GM13977 (cell line): ENCODE measurements around the gene LDLRAD4.
A peak's percentile ranks its signal among the peaks of the same experiment; 100 is the strongest.

ENCODE experiments used
- DNase-seq: peaks from one replicate; pipeline ENCODE4 v3.0.0; 2012; ENCODE audit warnings: low spot score
- in situ Hi-C: fragments of 300-500 bp; cut with MboI; formaldehyde crosslinking; loops from one replicate; pipeline ENCODE4 v1.12.0; 2022; ENCODE audit warnings: low sequenced_read_pairs, low pct_unique_long_range_greater_than_20kb, mixed read lengths, inconsistent platforms; ENCODE audit not compliant: unreplicated experiment
- TF ChIP-seq, protein P1 (sequence below): IDR thresholded peaks from 2 replicates; pipeline ENCODE4 v1.5.1; 2012; ENCODE audit warnings: mild to moderate bottlenecking, control low read depth; ENCODE audit not compliant: insufficient read depth; ENCODE audit errors: extremely low read depth, missing control alignments

LDLRAD4 gene

DNA sequence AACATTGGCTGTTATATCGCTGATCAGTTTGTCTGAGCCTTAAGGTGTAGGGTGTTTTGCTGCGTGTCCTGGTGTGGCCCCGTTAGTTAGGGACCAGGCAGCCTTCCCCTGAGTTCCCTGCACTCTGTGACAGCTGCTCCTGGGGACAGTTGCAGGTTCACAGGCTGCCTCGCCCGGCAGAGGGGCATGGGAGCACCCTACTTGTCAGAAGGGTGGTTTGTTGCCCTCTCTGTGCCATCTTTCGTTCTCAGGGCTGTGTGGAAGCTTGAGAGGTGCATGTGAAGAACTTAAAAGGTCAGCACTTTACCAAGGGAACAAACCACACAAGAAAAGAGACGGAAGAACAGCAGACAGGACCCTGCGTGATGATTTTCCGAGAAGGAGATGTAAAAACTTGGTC, 159.6 kb downstream of the LDLRAD4 start:
- DNase-seq, result no peak
- TF ChIP-seq, protein P1, sequence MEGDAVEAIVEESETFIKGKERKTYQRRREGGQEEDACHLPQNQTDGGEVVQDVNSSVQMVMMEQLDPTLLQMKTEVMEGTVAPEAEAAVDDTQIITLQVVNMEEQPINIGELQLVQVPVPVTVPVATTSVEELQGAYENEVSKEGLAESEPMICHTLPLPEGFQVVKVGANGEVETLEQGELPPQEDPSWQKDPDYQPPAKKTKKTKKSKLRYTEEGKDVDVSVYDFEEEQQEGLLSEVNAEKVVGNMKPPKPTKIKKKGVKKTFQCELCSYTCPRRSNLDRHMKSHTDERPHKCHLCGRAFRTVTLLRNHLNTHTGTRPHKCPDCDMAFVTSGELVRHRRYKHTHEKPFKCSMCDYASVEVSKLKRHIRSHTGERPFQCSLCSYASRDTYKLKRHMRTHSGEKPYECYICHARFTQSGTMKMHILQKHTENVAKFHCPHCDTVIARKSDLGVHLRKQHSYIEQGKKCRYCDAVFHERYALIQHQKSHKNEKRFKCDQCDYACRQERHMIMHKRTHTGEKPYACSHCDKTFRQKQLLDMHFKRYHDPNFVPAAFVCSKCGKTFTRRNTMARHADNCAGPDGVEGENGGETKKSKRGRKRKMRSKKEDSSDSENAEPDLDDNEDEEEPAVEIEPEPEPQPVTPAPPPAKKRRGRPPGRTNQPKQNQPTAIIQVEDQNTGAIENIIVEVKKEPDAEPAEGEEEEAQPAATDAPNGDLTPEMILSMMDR, result no peak
- in situ Hi-C loops, result no loop called here

DNA sequence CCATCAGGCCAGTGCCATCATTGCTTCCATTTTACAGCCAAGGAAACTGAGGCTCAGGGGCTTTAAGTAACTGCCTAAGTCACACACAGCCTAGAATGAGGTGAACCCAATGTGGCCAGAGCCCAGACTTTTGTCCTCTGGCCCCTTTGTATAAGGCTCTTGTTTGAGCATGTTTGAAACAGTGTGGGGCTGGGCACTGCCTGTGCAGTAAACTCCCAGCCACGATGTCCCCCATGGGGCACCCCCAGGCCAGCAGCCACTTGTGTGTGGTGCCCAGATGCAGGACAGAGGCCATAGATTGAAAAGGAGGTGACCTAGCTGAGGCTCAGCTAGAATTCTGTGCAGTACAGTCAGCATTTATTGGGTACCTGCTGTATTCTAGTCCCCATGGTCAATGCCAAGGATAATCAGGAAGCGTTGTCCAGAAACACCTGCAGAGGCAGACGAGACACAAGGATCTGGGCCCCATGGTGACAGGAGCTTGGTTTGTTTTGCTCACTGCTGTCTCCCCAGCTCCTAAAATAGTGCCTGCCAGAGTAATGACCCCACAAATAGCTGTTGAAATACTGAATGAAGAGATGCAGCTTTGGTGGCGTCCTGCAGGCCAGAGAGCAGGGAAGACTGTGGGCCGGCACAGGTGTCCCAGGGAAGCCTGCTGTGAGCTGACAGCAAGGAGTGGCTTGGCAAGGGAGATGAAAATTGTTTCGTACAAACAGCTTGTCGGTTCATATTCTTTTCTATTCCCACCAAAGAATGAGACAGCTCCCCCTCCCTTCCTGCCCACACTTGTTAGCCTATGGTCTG, 160.7 kb downstream of the LDLRAD4 start:
- in situ Hi-C loops, result no loop called here
- no peak for DNase-seq
- TF ChIP-seq, protein P1, result no peak

DNA sequence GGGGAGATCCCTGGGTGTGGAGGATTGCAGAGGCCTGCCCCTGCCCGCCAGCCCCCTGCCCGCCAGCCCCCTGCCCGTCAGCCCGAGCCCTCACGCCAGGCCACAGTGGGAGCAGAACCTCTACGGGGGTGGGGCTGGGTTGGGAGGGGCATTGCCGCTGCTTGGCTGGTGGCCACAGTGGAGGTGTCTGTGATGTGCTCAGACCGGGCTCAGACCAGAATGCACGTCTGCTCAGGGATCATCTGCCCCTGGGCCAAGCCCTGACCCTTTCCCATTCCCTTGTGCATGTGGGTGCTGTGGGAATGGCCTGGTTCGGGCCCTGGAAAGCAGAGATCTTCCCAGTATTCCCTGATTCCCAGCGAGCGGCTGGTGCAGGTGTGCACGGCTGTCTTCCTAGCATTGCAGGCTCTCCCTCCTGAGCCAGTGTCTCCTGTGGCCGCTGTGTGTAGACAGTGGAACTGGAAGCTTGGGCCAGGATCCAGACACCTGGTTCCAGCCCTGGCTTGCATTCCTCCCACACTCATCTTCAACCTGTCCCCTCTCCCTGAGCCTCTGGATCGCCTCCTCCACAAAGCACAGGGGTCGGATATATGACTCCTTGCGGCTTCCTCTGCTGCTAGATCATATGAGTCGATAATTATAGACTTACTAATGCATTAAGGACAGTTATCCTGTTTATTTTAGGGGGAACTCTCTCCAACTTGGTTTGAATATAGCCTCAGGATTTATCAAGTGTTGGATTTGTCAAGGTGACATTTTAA, 161.6 kb downstream of the LDLRAD4 start:
- in situ Hi-C loops, result no loop called here
- TF ChIP-seq, protein P1, result no peak
- no peak for DNase-seq

DNA sequence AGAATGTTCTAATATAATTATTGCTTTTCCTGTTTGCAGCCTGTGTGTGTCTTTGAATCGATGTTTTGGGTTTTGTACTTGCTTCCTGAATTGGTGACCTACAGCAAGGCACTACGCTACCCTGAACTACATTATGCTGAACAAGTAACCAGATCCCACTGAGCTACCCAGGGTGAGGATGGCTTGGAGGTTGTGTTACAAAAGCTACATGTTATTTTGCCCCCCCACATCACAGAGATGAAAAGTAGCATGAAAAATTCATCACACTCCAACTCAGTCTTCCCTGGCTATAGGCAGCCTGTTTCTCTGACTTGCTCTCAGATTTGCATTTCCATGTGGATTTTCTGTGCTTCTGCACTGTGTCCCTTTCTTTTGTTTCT, 162.1 kb downstream of the LDLRAD4 start:
- in situ Hi-C loops, result no loop called here
- TF ChIP-seq, protein P1, result no peak
- DNase-seq, result no peak

DNA sequence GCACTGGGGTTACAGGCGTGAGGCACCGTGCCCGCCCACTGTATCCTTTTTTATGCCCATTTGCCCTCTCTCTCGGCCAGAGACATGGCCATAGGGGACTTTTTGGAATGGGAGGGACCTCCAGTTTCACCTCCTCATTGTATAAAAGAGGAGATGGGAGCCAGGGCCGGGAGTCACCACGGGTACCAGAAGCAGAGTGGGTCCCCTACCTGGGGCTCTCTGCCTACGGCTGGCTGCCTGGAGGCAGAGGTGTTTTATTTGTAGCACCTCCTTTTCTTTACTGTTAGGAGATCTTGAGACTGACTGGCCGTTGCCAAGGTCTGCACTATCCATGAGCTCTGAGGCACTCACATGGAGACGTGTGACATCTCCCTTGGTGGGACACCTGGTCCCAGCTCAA, 162.8 kb downstream of the LDLRAD4 start:
- DNase-seq, result no peak
- TF ChIP-seq, protein P1, result no peak
- in situ Hi-C loops, result no loop called here

DNA sequence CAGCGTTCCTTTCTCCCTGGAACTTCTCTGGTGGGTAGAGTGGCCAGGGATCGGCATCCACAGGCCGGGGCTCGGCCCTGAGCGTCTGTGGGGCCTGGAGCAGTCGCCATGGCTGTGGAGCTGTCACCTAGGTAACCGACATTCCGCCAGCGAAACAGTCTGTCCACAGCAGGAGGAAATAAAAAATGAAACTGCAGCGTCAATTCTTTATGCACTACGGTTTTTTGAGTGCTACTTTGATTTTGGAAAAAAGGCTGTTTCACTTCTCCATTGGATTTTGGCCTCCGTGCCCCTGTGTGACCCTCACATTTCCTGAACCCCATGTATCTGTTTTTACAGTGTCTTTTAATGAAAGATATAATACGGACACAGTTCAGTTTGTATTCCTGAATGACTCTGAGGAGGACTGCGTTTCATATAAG, 163.4 kb downstream of the LDLRAD4 start:
- in situ Hi-C loops, result no loop called here
- DNase-seq, result peak; percentile 74
- TF ChIP-seq, protein P1, result no peak
